HCT116 (cell line): Measurements from ENCODE around the gene KIAA0930. TPM values are rescaled to one million over a fixed set of nuclear protein-coding genes. Genes with fewer than 3 reads are reported as not detected.

Experiments used
- ATAC-seq: fragments of 200-7000 bp; cut with Tn5 transposase; 2 replicates; pipeline ENCODE4 v1.9.1; 2020; ENCODE audit warnings: mild to moderate bottlenecking, moderate library complexity
- BruUV-seq: library from RNA; stranded (reverse); fragments of 400-500 nt; replicated peaks from 2 replicates; lab custom pipeline; 2021; lab: Mats Ljungman, UMichigan
- CTCF ChIA-PET: fragments of 300-600 bp; sonication (Branson Sonifier 250); formaldehyde crosslinking; loops from one replicate; lab custom pipeline; 2021; ENCODE audit warnings: antibody characterized with exemption; lab: Charles Lee
- POLR2A ChIA-PET: fragments of 300-600, 350-600 bp; sonication (Branson Sonifier 250); formaldehyde crosslinking; loops from one replicate; lab custom pipeline; 2021; ENCODE audit warnings: antibody characterized with exemption; lab: Charles Lee
- RAD21 ChIA-PET, 2 experiments: fragments of 300-600 bp; sonication (Branson Sonifier 250); formaldehyde crosslinking; loops; one replicate each; lab custom pipeline; 2023; ENCODE audit warnings: low total read pairs in 2 of 2; ENCODE audit not compliant: uncharacterized antibody in 2 of 2, unreplicated experiment in 2 of 2, low non-redundant PET in 1 of 2; lab: Charles Lee
- DNase-seq: peaks from one replicate; pipeline ENCODE4 v3.0.0-alpha.2; 2010; ENCODE audit warnings: low read depth, low spot score
- H2AFZ ChIP-seq: fragments of 200-600 bp; shearing (Covaris generic), sonication (generic); 2 replicates; pipeline ENCODE4 v1.6.1; 2017; ENCODE audit warnings: low read depth, mixed run types, mixed read lengths, antibody characterized with exemption, low read length; ENCODE audit not compliant: poor library complexity, severe bottlenecking
- H3K27ac ChIP-seq: 2 replicates; pipeline ENCODE4 v1.5.1; 2012; ENCODE audit warnings: low read depth, low read length
- H3K27me3 ChIP-seq: fragments of 200-600 bp; sonication (generic); 2 replicates; pipeline ENCODE4 v1.6.1; 2016; ENCODE audit warnings: mixed run types, low read length, mixed read lengths; ENCODE audit not compliant: insufficient read depth
- H3K36me3 ChIP-seq, 2 experiments: fragments of 200-500 bp in 1 of 2; fragments of 200-600 bp in 1 of 2; sonication (Bioruptor generic) in 1 of 2; sonication (generic) in 1 of 2; 2 replicates each; pipeline versions ENCODE4 v1.5.1 to v1.6.1; 2014 to 2016; ENCODE audit warnings: low read length in 2 of 2, inconsistent platforms in 1 of 2, mixed read lengths in 1 of 2, mixed run types in 1 of 2; ENCODE audit not compliant: insufficient read depth in 2 of 2, control insufficient read depth in 1 of 2
- H3K4me1 ChIP-seq, 2 experiments: fragments of 200-600 bp in 1 of 2; sonication (generic) in 1 of 2; 2 replicates each; pipeline versions ENCODE4 v1.5.1 to v1.6.1; 2012 to 2017; ENCODE audit warnings: low read length in 2 of 2, inconsistent platforms in 1 of 2, mild to moderate bottlenecking in 1 of 2, mixed read lengths in 1 of 2, mixed run types in 1 of 2, moderate library complexity in 1 of 2; ENCODE audit not compliant: insufficient read depth in 2 of 2, control insufficient read depth in 1 of 2
- H3K4me2 ChIP-seq: fragments of 200-600 bp; sonication (generic); 2 replicates; pipeline ENCODE4 v1.6.1; 2017; ENCODE audit warnings: mixed run types, low read length, mixed read lengths
- H3K4me3 ChIP-seq, 2 experiments: fragments of 200-600 bp in 1 of 2; sonication (generic) in 1 of 2; replicated peaks in 1 of 2; 2 replicates each; pipeline ENCODE4 v1.5.1; 2011 to 2016; ENCODE audit warnings: low read length in 2 of 2, control low read depth in 1 of 2, low read depth in 1 of 2, mild to moderate bottlenecking in 1 of 2, mixed read lengths in 1 of 2, mixed run types in 1 of 2
- H3K79me2 ChIP-seq: fragments of 200-600 bp; sonication (generic); 2 replicates; pipeline ENCODE4 v1.6.1; 2017; ENCODE audit warnings: mild to moderate bottlenecking, mixed run types, low read length, moderate library complexity, mixed read lengths; ENCODE audit not compliant: insufficient read depth
- H3K9ac ChIP-seq: fragments of 200-600 bp; sonication (generic); 2 replicates; pipeline ENCODE4 v1.6.1; 2016; ENCODE audit warnings: low read length, mixed read lengths
- H3K9me2 ChIP-seq: fragments of 200-600 bp; sonication (generic), shearing (Covaris generic); 2 replicates; pipeline ENCODE4 v1.6.1; 2017; ENCODE audit warnings: mixed run types, mild to moderate bottlenecking, moderate library complexity; ENCODE audit not compliant: insufficient read depth
- H3K9me3 ChIP-seq, 2 experiments: fragments of 200-500 bp in 1 of 2; fragments of 200-600 bp in 1 of 2; sonication (Bioruptor generic) in 1 of 2; sonication (generic) in 1 of 2; 2 replicates each; pipeline ENCODE4 v1.6.1; 2014 to 2017; ENCODE audit warnings: low read length in 2 of 2, mixed read lengths in 2 of 2, inconsistent platforms in 1 of 2, low read depth in 1 of 2, mild to moderate bottlenecking in 1 of 2, mixed run types in 1 of 2, moderate library complexity in 1 of 2; ENCODE audit not compliant: control insufficient read depth in 1 of 2, insufficient read depth in 1 of 2
- H4K20me1 ChIP-seq: fragments of 200-600 bp; sonication (generic), shearing (Covaris generic); 2 replicates; pipeline ENCODE4 v1.6.1; 2017; ENCODE audit warnings: mixed run types, mild to moderate bottlenecking, moderate library complexity; ENCODE audit not compliant: insufficient read depth
- CBX3 ChIP-seq: IDR thresholded peaks from 2 replicates; pipeline ENCODE4 v1.6.1; 2012; ENCODE audit warnings: low read depth
- CEBPB ChIP-seq: IDR thresholded peaks from 2 replicates; pipeline ENCODE4 v1.6.1; 2012; ENCODE audit warnings: low read depth
- CTCF ChIP-seq, 3 experiments: fragments of 200-600 bp in 1 of 3; sonication (generic) in 1 of 3; IDR thresholded peaks in 2 of 3; conservative IDR thresholded peaks in 1 of 3; 2 replicates each; pipeline ENCODE4 v1.5.1; 2012 to 2017; ENCODE audit warnings: low read depth in 2 of 3, low read length in 2 of 3, antibody characterized with exemption in 1 of 3, borderline replicate concordance in 1 of 3, control low read depth in 1 of 3, mild to moderate bottlenecking in 1 of 3, mixed read lengths in 1 of 3, mixed run types in 1 of 3, moderate library complexity in 1 of 3; ENCODE audit not compliant: insufficient read depth in 1 of 3
- EGR1 ChIP-seq: IDR thresholded peaks from 2 replicates; pipeline ENCODE4 v1.6.1; 2012; ENCODE audit warnings: low read depth
- ELF1 ChIP-seq: IDR thresholded peaks from 2 replicates; pipeline ENCODE4 v1.6.1; 2012; ENCODE audit warnings: low read depth, borderline replicate concordance
- EZH2phosphoT487 ChIP-seq: fragments of 200-600 bp; IDR thresholded peaks from 2 replicates; pipeline ENCODE4 v1.6.1; 2018; ENCODE audit warnings: antibody characterized with exemption, borderline replicate concordance
- FOSL1 ChIP-seq: IDR thresholded peaks from 2 replicates; pipeline ENCODE4 v1.6.1; 2012; ENCODE audit warnings: low read depth
- MAX ChIP-seq: IDR thresholded peaks from 2 replicates; pipeline ENCODE4 v1.6.1; 2012
- POLR2A ChIP-seq: IDR thresholded peaks from 2 replicates; pipeline ENCODE4 v1.7.0; 2011; ENCODE audit warnings: borderline replicate concordance; ENCODE audit not compliant: insufficient read depth, insufficient read length; ENCODE audit errors: extremely low read depth
- REST ChIP-seq: IDR thresholded peaks from 2 replicates; pipeline ENCODE4 v1.6.1; 2012; ENCODE audit warnings: low read depth
- SIN3A ChIP-seq: IDR thresholded peaks from 2 replicates; pipeline ENCODE4 v1.6.1; 2012; ENCODE audit warnings: low read depth
- SRF ChIP-seq: IDR thresholded peaks from 2 replicates; pipeline ENCODE4 v1.6.1; 2012; ENCODE audit warnings: low read depth
- TCF7L2 ChIP-seq: IDR thresholded peaks from 2 replicates; pipeline ENCODE4 v1.7.0; 2011; ENCODE audit warnings: borderline replicate concordance, inconsistent platforms; ENCODE audit not compliant: insufficient read depth, insufficient read length; ENCODE audit errors: extremely low read depth
- ZBTB33 ChIP-seq: IDR thresholded peaks from 2 replicates; pipeline ENCODE4 v1.6.1; 2011; ENCODE audit warnings: mild to moderate bottlenecking, low read length, moderate library complexity; ENCODE audit not compliant: insufficient replicate concordance; ENCODE audit errors: extremely low read depth
- intact Hi-C: fragments of 100-400 bp; cut with micrococcal nuclease; formaldehyde crosslinking; loops from 2 replicates; pipeline ENCODE4 v1.10.0; 2022
- total RNA-seq: library from RNA; stranded (reverse); gene quantifications from one replicate; pipeline ENCODE4 v1.2.1, GENCODE V29; 2021; ENCODE audit not compliant: unreplicated experiment

KIAA0930 gene
- total RNA-seq, 1 experiment from 2014 or later, result 60.9 TPM

- Histone ChIP-seq H3K36me3 (no peaks in the 10 kb centered on the region), H3K4me2 (no peak overlapping the region), H3K27me3 (no peaks in the 10 kb centered on the region), H3K79me2 (peaks cover 28% of the 10 kb centered on the region), H4K20me1 (no peaks in the 10 kb centered on the region), H3K9ac (no peak overlapping the region), H2AFZ (no peak overlapping the region), H3K4me3 (no peak overlapping the region), H3K27ac (no peak overlapping the region), H3K9me2 (no peaks in the 10 kb centered on the region), H3K9me3 (no peaks in the 10 kb centered on the region), H3K4me1 (no peaks in the 10 kb centered on the region)
- no peak for TF ChIP-seq SIN3A
- TF ChIP-seq POLR2A, result no peak
- TF ChIP-seq ELF1, result no peak
- TF ChIP-seq ZBTB33, result no peak
- no peak for TF ChIP-seq TCF7L2
- no peak for TF ChIP-seq EZH2phosphoT487
- TF ChIP-seq SRF, result no peak
- intact Hi-C loops, result no loop called here
- RAD21 ChIA-PET, result no interaction called here
- POLR2A ChIA-PET, result no interaction called here
- no peak for DNase-seq
- CTCF ChIA-PET, result no interaction called here
- ATAC-seq, result no peak
- BruUV-seq, result no TSS peak
Measured at GRCh38 chr22:45218976-45219375, 21.7 kb downstream of the KIAA0930 start.

GRCh38 chr22:45217806-45218205, 22.9 kb downstream of the KIAA0930 start:
- H3K27ac ChIP-seq, result no peak overlapping the region
- no peaks in the 10 kb centered on the region for H3K27me3 ChIP-seq
- DNase-seq (no peak), ATAC-seq (no peak)
- ChIA-PET RAD21 (no interaction called here), POLR2A (no interaction called here), CTCF (no interaction called here)
- no peaks in the 10 kb centered on the region for H3K9me3 ChIP-seq
- intact Hi-C loops, result no loop called here
- H2AFZ ChIP-seq, result no peak overlapping the region
- H3K4me2 ChIP-seq, result no peak overlapping the region
- no peaks in the 10 kb centered on the region for H3K4me1 ChIP-seq
- no peaks in the 10 kb centered on the region for H3K36me3 ChIP-seq
- H3K79me2 ChIP-seq, result peaks cover 26% of the 10 kb centered on the region
- BruUV-seq, result no TSS peak
- H3K9me2 ChIP-seq, result no peaks in the 10 kb centered on the region
- no peak overlapping the region for H3K9ac ChIP-seq
- no peaks in the 10 kb centered on the region for H4K20me1 ChIP-seq
- H3K4me3 ChIP-seq, result no peak overlapping the region
- no peak for TF ChIP-seq CEBPB
- TF ChIP-seq FOSL1, result no peak
- no peak for TF ChIP-seq EGR1
- no peak for TF ChIP-seq SRF
- no peak for TF ChIP-seq CTCF (IDR thresholded peaks at IDR 0.05 in 2 of 3, conservative IDR thresholded peaks at IDR 0.05 in 1 of 3; ENCODE audit: borderline replicate concordance in 1 of 3, insufficient read depth in 1 of 3, low read depth in 2 of 3, low read length in 2 of 3)
- TF ChIP-seq MAX, result no peak
- no peak for TF ChIP-seq REST
- no peak for TF ChIP-seq CBX3
